CD1c-positive myeloid dendritic cell (primary cell): ENCODE measurements around the gene SLC39A2.

ENCODE experiments used
- DNase-seq: peaks from one replicate; pipeline ENCODE4 v3.0.0-alpha.2; 2016; ENCODE audit errors: extremely low spot score

The SLC39A2 gene

DNA sequence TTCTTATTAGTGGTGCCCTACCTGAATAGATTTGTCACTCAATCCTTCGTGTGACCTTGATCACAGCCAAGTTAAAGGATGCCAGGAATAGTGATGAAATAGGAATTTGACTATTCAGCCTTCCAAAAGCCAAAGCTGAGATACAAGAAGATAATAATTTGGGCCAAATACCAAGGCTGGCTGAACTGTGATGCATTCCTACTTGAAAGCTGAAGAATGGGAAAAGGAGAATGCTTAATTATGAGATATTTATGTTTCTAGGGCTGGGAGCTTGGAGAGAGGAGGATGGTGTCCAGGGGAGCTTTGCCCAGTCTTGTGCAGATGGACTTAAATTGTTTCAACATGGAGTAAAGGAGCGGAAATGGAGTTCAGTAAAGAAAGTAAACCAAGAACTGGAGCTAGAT is 48.3 kb downstream of the SLC39A2 start:
- DNase-seq: no peak

DNA sequence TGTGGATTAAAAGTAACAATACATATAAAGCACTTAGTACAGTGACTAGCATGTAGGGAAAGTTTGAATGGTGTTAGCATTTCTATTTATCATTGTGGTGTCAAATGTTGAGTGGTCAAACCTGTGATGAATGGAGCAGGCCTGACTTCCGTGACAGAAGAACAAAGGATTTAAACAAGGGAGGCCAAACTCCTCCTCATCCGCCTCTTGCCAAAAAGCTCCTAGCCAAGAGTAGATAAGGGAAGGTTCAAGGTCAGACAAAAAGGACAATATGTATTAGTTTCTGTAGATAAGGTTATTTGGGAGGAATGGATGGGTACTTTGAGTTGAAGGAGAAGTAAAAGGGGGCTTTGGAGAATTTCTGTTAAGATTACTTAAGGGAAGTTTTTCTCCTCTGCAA is 49.5 kb downstream of the SLC39A2 start:
- DNase-seq: no peak

DNA sequence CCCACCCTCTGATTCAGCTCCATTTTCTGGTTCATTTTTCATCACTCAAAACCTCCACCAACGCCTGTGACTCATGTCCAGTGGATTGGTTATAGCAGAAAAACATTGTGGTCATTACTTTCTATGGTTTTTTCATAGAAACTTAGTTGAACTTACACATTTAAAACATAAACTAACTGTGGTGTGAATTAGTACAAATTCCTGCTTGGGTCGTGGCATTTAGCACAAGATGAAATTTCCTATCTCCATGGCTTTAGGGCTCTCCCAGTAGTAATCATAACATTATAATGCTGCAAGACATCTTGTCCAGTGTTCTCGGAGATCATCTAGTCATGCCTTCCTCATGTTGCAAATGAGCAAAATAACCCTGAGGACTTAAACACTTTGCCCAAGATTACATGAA is 50.2 kb downstream of the SLC39A2 start:
- no peak for DNase-seq

DNA sequence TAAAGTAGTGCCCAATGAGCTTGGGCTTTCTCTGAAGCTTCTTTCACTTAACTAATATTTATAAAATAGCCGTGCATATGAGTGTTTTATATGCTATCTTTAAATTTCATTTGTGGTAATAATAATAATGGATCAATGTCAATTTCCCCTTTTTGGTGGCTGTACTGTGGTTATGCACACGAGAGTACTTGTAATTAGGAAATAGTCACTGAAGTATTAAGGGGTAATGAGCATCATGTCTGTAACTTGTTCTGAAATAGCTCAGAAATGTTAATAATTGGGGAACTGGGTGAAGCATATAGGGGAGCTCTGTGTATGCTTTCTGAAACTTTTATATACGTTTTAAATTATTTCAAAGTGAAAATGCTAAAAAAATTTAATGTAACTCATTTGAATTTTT is 51.5 kb downstream of the SLC39A2 start:
- no peak for DNase-seq
